ENCODE data around the gene STX19.

DNA sequence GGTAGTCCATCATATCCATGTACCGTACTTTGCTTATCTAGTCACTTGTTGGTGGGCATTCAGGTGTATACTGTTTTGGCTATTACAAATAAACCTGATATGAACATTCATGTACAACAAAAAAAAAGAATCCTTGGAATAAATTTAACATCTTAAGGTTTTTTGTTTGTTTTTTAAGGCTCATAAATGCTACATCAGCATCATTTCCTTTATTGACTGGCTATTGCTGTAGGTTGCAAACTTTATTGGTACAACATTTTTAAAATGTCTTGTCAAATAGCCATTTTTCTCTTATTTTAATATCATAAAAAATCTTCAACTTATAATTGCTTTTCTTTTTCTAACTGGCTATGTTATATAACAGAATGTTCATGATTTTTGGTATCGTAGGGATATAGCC is 18.1 kb upstream of the STX19 start:
- TF ChIP-seq, protein P1, sequence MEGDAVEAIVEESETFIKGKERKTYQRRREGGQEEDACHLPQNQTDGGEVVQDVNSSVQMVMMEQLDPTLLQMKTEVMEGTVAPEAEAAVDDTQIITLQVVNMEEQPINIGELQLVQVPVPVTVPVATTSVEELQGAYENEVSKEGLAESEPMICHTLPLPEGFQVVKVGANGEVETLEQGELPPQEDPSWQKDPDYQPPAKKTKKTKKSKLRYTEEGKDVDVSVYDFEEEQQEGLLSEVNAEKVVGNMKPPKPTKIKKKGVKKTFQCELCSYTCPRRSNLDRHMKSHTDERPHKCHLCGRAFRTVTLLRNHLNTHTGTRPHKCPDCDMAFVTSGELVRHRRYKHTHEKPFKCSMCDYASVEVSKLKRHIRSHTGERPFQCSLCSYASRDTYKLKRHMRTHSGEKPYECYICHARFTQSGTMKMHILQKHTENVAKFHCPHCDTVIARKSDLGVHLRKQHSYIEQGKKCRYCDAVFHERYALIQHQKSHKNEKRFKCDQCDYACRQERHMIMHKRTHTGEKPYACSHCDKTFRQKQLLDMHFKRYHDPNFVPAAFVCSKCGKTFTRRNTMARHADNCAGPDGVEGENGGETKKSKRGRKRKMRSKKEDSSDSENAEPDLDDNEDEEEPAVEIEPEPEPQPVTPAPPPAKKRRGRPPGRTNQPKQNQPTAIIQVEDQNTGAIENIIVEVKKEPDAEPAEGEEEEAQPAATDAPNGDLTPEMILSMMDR (IDR thresholded peaks at IDR 0.05) = no peak
- TF ChIP-seq POLR2A (IDR thresholded peaks at IDR 0.05) (no peak), POLR2AphosphoS5 (IDR thresholded peaks at IDR 0.05) (no peak), EP300 (IDR thresholded peaks at IDR 0.05) (no peak)

Data from stomach (tissue), 4 donors.